H1 (cell line): ENCODE results near the gene PLPPR4.

Experiments
- CTCF ChIP-seq, 3 experiments: IDR thresholded peaks; 1 replicate in 2 of 3; 2 replicates in 1 of 3; pipeline versions ENCODE4 v1.5.1 to v1.6.1; 2011; ENCODE audit warnings: low read length in 3 of 3, mild to moderate bottlenecking in 3 of 3, inconsistent platforms in 2 of 3, low read depth in 1 of 3, moderate library complexity in 1 of 3; ENCODE audit not compliant: insufficient read depth in 1 of 3; ENCODE audit errors: control extremely low read depth in 1 of 3
- EZH2 ChIP-seq: fragments of 200-600 bp; sonication (generic); IDR thresholded peaks from 2 replicates; pipeline ENCODE4 v1.7.1; 2012; ENCODE audit warnings: low read depth, mild to moderate bottlenecking, moderate library complexity, low read length, inconsistent platforms; ENCODE audit not compliant: severe bottlenecking
- TAF1 ChIP-seq: IDR thresholded peaks from 2 replicates; pipeline ENCODE4 v1.6.1; 2011; ENCODE audit warnings: mild to moderate bottlenecking, low read depth, low read length

- no peak for TF ChIP-seq TAF1
- no peak for TF ChIP-seq CTCF (IDR thresholded peaks at IDR 0.05; ENCODE audit: control extremely low read depth in 1 of 3, insufficient read depth in 1 of 3, low read depth in 1 of 3, low read length in 3 of 3)
- no peak for TF ChIP-seq EZH2
Measured at GRCh38 chr1:99279525-99279924, 15.2 kb downstream of the PLPPR4 start.
